Epithelial cell of esophagus (primary cell): ENCODE measurements around the gene IFITM5.
A peak's percentile ranks its signal among the peaks of the same experiment; 100 is the strongest.
"Not testable (repeated sequence)": the region's sequence is repeated elsewhere in the genome, so short reads cannot be mapped to it uniquely, and the experiment has no call there.

Experiments
- DNase-seq: peaks from one replicate; pipeline ENCODE4 v3.0.0; 2010; ENCODE audit warnings: low read depth
- H3K4me3 ChIP-seq: 2 replicates; pipeline ENCODE4 v1.5.1; 2011; ENCODE audit warnings: mild to moderate bottlenecking, low read length, control low read depth
- TF ChIP-seq, protein P1 (sequence below): IDR thresholded peaks from 2 replicates; pipeline ENCODE4 v1.5.1; 2011; ENCODE audit warnings: low read depth, mild to moderate bottlenecking, low read length, control low read depth, inconsistent platforms; ENCODE audit not compliant: insufficient read depth; ENCODE audit errors: missing control alignments

IFITM5 gene

DNA sequence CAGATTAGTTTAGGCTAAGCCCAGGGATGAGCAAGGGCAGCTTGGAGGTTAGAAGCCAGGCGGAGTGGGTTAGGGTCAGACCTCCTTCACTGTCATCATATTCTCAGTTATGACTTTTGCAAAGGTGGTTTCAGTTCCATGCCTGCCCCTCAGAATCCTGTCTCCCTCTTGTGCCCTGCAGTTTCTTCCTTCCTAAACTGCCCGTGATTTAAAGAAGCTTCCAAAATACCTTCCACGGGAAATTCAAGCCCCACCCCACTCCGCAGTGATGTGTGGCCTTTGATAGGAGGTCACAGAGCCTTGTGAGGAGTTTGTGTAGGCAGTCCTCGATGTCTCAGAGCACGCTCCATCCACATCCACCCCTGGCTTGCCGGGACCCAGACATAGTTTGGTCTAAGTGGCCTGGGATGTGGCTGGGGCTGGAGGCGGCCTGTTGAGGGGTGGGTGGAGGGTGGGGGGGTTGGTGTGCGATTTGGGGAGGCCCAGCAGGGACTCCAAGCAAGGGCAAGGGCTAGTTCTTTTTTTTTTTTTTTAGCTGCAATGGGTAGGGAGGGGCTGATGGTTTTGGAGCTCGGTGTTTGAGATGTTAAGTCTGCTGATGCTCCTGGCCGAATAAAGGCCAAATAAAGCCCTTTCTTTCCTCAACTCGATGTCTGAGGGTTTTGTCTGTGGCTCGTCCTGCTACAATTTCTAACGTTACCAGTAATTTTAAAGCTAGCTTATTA is 12.9 kb upstream of the IFITM5 start:
- TF ChIP-seq, protein P1, sequence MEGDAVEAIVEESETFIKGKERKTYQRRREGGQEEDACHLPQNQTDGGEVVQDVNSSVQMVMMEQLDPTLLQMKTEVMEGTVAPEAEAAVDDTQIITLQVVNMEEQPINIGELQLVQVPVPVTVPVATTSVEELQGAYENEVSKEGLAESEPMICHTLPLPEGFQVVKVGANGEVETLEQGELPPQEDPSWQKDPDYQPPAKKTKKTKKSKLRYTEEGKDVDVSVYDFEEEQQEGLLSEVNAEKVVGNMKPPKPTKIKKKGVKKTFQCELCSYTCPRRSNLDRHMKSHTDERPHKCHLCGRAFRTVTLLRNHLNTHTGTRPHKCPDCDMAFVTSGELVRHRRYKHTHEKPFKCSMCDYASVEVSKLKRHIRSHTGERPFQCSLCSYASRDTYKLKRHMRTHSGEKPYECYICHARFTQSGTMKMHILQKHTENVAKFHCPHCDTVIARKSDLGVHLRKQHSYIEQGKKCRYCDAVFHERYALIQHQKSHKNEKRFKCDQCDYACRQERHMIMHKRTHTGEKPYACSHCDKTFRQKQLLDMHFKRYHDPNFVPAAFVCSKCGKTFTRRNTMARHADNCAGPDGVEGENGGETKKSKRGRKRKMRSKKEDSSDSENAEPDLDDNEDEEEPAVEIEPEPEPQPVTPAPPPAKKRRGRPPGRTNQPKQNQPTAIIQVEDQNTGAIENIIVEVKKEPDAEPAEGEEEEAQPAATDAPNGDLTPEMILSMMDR = no peak
- no peak overlapping the region for H3K4me3 ChIP-seq
- no peak for DNase-seq

DNA sequence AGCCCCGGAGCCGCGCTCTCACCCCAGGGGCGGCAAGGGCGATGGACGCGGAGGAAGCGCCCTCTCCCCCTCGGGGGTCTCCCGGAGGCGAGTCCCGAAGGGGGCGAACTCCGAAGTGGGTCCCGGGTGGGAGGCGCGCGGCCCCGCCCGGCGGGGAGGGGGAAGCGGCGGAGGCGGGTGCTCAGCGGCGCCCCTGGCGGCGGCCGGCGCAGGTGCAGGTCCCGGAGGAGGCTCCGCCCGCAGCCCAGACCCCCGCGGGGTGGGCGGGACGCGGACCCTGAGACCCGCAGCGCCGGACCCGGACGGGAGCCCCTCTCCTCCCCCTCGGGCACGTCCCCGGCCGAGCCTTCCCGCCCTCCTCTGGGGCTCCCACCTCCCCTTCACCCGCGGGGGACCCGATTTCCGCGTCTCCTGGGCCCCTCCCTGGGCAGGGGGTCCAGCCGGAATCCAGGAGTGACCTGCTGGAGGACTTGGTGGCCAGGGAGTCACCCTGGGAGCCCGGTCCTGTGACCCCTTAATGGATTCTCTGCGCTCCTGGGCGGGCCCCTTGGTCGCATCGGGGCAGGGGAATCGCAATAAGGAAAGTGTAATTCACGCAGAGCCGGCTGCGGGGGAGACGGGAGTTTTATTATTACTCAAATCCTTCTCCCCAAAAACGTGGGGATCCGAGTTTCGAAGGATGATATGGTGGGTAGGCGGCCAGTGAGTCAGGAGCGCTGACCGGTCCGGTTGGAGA is 11.9 kb upstream of the IFITM5 start:
- not testable (repeated sequence) for DNase-seq, H3K4me3 ChIP-seq

DNA sequence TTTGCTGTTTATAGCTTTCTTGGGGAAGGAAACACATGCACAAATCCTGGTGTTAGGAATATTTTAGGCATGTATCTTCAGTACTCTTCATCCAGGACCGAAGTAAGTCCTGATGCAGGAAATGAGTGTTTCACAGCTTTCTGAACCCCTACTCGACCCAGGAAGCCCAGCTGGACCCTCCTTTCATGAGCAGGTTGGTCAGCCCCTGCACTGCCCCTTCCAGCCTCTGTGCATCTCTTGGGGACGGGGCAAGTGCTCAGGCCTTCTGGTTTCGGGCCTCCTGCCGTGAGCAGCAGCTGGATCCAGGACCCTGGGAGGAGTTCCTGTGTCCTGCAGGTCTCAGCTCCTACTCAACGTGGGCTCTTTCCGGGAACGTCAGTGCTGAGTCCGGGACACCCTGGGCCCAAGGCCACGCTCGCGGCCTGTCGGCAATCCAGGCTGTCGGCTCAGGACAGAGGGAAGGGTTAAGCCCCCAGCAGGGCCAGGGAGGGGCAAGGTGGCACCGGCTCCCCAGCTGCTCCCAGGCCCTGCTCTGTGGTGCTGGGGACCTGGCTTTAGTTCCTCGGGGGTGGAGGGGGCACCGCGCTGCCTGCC is 10.8 kb upstream of the IFITM5 start:
- not testable (repeated sequence) for DNase-seq
- H3K4me3 ChIP-seq = peak overlapping the region; percentile 12

DNA sequence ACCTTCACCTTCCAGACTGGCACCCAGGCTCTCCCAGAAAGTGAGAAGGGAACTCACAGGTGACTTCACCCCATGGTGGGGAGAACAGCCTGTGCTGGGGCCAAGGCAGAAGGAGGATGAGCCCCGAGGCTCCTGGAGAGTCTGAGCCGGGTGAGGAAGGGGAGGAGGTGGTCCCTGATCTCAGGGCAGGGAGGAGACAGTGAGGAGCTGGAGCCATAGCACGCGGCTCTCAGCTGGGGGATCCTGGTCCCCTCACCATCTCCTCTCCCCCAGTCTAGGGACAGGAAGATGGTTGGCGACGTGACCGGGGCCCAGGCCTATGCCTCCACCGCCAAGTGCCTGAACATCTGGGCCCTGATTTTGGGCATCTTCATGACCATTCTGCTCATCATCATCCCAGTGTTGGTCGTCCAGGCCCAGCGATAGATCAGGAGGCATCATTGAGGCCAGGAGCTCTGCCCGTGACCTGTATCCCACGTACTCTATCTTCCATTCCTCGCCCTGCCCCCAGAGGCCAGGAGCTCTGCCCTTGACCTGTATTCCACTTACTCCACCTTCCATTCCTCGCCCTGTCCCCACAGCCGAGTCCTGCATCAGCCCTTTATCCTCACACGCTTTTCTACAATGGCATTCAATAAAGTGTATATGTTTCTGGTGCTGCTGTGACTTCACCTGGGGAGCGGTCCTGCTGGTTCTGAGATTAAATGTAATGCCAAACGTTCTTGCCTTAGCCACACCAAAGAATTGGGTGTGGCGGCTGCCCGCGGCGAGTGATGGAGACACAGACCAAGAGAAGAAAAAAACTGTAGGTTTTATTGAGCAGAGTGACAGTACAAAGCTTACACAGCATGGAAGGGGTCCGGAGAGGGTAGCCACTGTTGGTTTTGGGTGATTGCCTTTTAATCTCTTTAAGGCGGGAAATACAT is 9.7 kb upstream of the IFITM5 start:
- DNase-seq = peak; percentile 72
- H3K4me3 ChIP-seq = not testable (repeated sequence)

- peak; percentile 25 for DNase-seq
- peak within 1 kb of the TSS; percentile 32 for H3K4me3 ChIP-seq
Observed at GRCh38 chr11:307766-308708, 8.7 kb upstream of the IFITM5 start, which contains the start of gene IFITM2. Gene IFITM2, plus strand, starts transcription at chr11:307816. Its CDS starts 377 bp downstream, at chr11:308193.

DNA sequence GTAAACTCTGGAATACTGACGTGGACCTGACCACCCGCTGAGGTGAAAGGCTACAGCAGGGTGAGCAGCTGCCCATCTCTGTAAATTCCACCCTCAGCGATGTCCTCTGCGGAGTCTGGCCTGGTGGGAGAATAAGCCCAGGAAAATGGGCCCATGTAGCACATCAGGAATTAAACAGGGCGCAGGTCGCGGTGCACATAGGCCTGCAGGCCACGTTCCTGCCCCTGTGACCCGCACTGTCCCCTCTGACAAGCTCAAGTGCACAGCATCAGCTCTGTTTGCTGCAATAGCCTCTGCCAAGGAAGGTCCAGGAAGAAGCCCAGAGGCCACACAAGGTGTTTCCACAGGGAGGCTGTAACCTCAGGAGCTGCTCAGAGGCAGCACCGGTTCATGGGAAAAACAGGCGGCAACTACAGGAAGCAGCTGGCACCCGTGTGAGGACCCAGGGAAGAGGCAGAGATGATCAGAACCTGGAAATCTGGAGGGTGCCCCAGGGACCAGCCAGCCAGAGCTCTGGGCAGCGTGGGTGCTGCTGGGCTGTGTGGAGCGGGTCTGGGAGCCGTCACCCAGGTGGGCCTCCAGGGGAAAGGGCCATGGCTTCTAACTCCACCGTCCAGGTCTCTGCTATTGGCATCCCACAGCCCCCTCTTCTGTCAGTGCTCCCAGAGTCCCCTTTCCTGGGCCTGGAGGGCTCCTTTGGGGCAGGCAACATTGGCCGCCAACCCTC is 7.5 kb upstream of the IFITM5 start:
- TF ChIP-seq, protein P1 = no peak
- DNase-seq = no peak
- H3K4me3 ChIP-seq = no peak overlapping the region

DNA sequence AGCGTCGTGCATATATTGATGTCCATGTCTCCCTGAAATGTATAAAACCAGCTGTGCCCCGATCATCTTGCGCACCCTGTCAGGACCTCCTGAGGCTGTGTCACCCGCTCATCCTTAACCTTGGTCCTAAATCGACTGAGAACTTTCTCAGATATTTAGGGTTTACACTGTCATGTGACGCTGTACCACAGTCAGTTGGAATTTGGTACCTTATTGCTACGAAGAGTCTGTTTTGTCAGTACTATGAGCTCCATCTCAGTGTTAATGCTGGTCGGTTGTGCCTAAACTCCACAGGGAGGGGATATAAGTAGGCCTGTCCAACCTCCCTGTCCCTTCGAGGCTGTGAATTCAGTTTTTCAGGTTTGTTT is 6.5 kb upstream of the IFITM5 start:
- no peak for DNase-seq
- no peak overlapping the region for H3K4me3 ChIP-seq
- TF ChIP-seq, protein P1 = no peak
